DND-41 (cell line): Measurements from ENCODE around the gene COX6A2.

ENCODE experiments used
- EZH2 ChIP-seq: IDR thresholded peaks from 3 replicates; pipeline ENCODE4 v1.6.1; 2012; ENCODE audit warnings: borderline replicate concordance, low read depth, mild to moderate bottlenecking, moderate library complexity, low read length, inconsistent platforms; ENCODE audit not compliant: severe bottlenecking
- TF ChIP-seq, protein P1 (sequence below): IDR thresholded peaks from 2 replicates; pipeline ENCODE4 v1.5.1; 2012; ENCODE audit warnings: borderline replicate concordance, low read length, moderate library complexity, mild to moderate bottlenecking; ENCODE audit not compliant: poor library complexity, severe bottlenecking; ENCODE audit errors: extremely low read depth

DNA sequence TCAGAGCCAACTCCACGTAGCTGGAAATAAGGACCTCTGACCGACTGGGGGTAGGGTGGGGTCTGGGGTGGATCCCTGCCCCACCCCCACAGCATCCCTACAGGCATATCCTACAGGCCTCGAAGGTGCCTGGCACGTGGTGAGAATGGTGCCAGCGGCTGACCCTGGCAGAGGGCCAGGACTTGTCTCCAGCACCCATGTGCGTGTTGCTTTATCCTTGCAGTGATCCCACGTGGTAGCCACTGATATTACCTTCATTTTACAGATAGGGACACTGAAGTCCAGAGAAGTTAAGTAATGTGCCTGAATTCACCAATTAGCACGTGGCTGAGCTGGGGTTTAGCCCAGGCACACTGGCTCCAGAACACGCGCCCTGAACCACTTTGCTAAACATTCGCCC lies 26.7 kb downstream of the COX6A2 start:
- TF ChIP-seq, protein P1, sequence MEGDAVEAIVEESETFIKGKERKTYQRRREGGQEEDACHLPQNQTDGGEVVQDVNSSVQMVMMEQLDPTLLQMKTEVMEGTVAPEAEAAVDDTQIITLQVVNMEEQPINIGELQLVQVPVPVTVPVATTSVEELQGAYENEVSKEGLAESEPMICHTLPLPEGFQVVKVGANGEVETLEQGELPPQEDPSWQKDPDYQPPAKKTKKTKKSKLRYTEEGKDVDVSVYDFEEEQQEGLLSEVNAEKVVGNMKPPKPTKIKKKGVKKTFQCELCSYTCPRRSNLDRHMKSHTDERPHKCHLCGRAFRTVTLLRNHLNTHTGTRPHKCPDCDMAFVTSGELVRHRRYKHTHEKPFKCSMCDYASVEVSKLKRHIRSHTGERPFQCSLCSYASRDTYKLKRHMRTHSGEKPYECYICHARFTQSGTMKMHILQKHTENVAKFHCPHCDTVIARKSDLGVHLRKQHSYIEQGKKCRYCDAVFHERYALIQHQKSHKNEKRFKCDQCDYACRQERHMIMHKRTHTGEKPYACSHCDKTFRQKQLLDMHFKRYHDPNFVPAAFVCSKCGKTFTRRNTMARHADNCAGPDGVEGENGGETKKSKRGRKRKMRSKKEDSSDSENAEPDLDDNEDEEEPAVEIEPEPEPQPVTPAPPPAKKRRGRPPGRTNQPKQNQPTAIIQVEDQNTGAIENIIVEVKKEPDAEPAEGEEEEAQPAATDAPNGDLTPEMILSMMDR, result no peak
- no peak for TF ChIP-seq EZH2
